Stomach (tissue), 9 donors: Measurements from ENCODE around the gene RPL3. TPM values are rescaled to one million over a fixed set of nuclear protein-coding genes. Genes with fewer than 3 reads are reported as not detected.
"Not testable (repeated sequence)": the region's sequence is repeated elsewhere in the genome, so short reads cannot be mapped to it uniquely, and the experiment has no call there.

Experiments used
- DNase-seq, 2 donors: peaks; one replicate each; pipeline versions ENCODE4 v3.0.0 to v3.0.0-alpha.2; 2013 to 2019
- H3K27ac ChIP-seq, 5 donors: fragments of 200-600 bp in 4 of 5; sonication (generic) in 4 of 5; one replicate each; pipeline ENCODE4 v1.5.1; 2013 to 2019; ENCODE audit warnings: mild to moderate bottlenecking in 1 of 5, moderate library complexity in 1 of 5
- H3K27me3 ChIP-seq, 3 donors: fragments of 200-600 bp; sonication (generic); one replicate each; pipeline ENCODE4 v1.5.1; 2017 to 2019; ENCODE audit warnings: mixed run types in 1 of 3
- H3K36me3 ChIP-seq, 4 donors: fragments of 200-600 bp; sonication (generic); 1 replicate in 3 of 4; 2 replicates in 1 of 4; pipeline ENCODE4 v1.5.1; 2016 to 2019
- H3K4me1 ChIP-seq, 4 donors: fragments of 200-600 bp; sonication (generic); one replicate each; pipeline ENCODE4 v1.5.1; 2016 to 2019
- H3K4me3 ChIP-seq, 4 donors: fragments of 200-600 bp; sonication (generic) in 3 of 4; one replicate each; pipeline ENCODE4 v1.5.1; 2016 to 2019; ENCODE audit warnings: mild to moderate bottlenecking in 1 of 4
- H3K9me3 ChIP-seq, 4 donors: fragments of 200-600 bp; sonication (generic); one replicate each; pipeline ENCODE4 v1.5.1; 2016 to 2019
- CTCF ChIP-seq, 7 experiments: fragments of 450-650 bp in 4 of 7; fragments of 200-600 bp in 3 of 7; sonication (generic) in 3 of 7; IDR thresholded peaks; one replicate each; pipeline ENCODE4 v1.5.1; 2016 to 2019; ENCODE audit warnings: antibody characterized with exemption in 7 of 7, control low read depth in 2 of 7, mild to moderate bottlenecking in 1 of 7
- EP300 ChIP-seq: sonication (generic); formaldehyde crosslinking; IDR thresholded peaks from one replicate; pipeline ENCODE4 v1.6.1; 2017; ENCODE audit warnings: antibody characterized with exemption
- POLR2A ChIP-seq, 4 donors: fragments of 450-650 bp; IDR thresholded peaks; one replicate each; pipeline ENCODE4 v1.6.1; 2016; ENCODE audit warnings: antibody characterized with exemption in 4 of 4, control low read depth in 2 of 4, mild to moderate bottlenecking in 1 of 4, moderate library complexity in 1 of 4
- POLR2AphosphoS5 ChIP-seq, 3 donors: sonication (generic); formaldehyde crosslinking; IDR thresholded peaks; one replicate each; pipeline ENCODE4 v1.6.1; 2016; ENCODE audit warnings: antibody characterized with exemption in 3 of 3
- WGBS, 5 donors: extraction: QIAGEN DNeasy Blood & Tissue Kit in 3 of 5; methylation state at CpG; one replicate each; pipeline versions ENCODE4 v1.1.5 to v1.1.7; 2013 to 2018; 5-methylcytosine and 5-hydroxymethylcytosine counted together
- intact Hi-C: fragments of 100-400 bp; cut with DNase I; formaldehyde crosslinking; loops from one replicate; pipeline ENCODE4 v1.15.1; 2023; ENCODE audit warnings: low total_unique reads
- polyA plus RNA-seq, 3 donors: library from polyadenylated mRNA; stranded (reverse); fragments of 200-250 nt; gene quantifications; one replicate each; pipeline ENCODE4 v1.2.3, GENCODE V29; 2013
- total RNA-seq, 5 donors: library from RNA; depleted of rRNA; stranded (reverse); fragments of >200 nt; gene quantifications; one replicate each; pipeline versions ENCODE4 v1.1.0 to v1.2.3, GENCODE V29; 2014 to 2016
- donor health status: healthy with polysubstance abuse.
- donor health status: Bipolar disorder and iron deficiency.
- donor health status: healthy.

The RPL3 gene
- total and polyA plus RNA-seq, 8 donors: 940 to 5,267 (median 2,482) TPM

- no peak for DNase-seq
- Histone ChIP-seq H3K27ac (no peak overlapping the region), H3K36me3 (no peaks in the 10 kb centered on the region), H3K4me3 (no peak overlapping the region), H3K27me3 (no peaks in the 10 kb centered on the region), H3K4me1 (peaks cover 0 to 21% (median 7%) of the 10 kb centered on the region in 4 donors), H3K9me3 (no peaks in the 10 kb centered on the region)
- WGBS, 5 donors: 74 to 87% (median 81%) methylated on average over 5 of the region's 5 CpGs
- TF ChIP-seq EP300 (no peak), POLR2AphosphoS5 (IDR thresholded peaks at IDR 0.05) (no peak), POLR2A (IDR thresholded peaks at IDR 0.05) (no peak), CTCF (IDR thresholded peaks at IDR 0.05) (no peak)
- intact Hi-C loops: no loop called here
Observed at GRCh38 chr22:39336411-39336810, 17.0 kb upstream of the RPL3 start.

DNA sequence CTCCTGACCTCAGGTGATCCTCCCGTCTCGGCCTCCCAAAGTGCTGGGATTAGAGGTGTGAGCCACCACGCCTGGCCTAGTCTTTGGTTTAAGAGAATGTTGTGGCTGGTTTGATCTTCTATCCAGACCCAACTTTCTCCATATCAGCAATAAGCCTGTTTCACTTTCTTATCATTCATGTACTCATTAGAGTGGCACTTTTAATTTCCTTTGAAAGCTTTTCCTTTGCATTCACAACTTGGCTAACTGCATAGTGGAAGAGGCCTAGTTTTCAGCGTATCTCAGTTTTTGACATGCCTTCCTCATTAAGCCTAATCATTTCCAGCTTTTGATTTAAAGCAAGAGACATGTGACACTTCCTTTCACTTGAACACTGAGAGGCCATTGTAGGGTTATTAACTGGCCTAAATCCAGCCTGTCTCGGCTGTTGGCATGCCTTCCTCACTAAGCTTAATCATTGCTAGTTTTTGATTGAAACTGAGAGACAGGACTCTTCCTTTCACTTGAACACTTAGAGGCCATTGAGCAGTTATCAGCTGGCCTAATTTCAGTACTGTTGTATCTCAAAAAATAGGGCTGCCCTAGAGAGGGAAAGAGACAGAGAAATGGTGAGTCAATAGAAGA is 13.1 kb upstream of the RPL3 start:
- TF ChIP-seq POLR2A (IDR thresholded peaks at IDR 0.05) (no peak), CTCF (IDR thresholded peaks at IDR 0.05) (no peak), EP300 (no peak), POLR2AphosphoS5 (IDR thresholded peaks at IDR 0.05) (no peak)
- Histone ChIP-seq H3K27me3 (no peaks in the 10 kb centered on the region), H3K36me3 (no peaks in the 10 kb centered on the region), H3K4me1 (peaks cover 0 to 21% (median 7%) of the 10 kb centered on the region in 4 donors), H3K27ac (peak overlapping the region; percentile 37 to 75 (median 61)), H3K4me3 (no peak overlapping the region), H3K9me3 (no peaks in the 10 kb centered on the region)
- 18 to 44% (median 35%) methylated on average over 5 of the region's 5 CpGs for WGBS, 5 donors
- intact Hi-C loops: no loop called here
- DNase-seq: peak; percentile 63 to 77

- H3K9me3 ChIP-seq, H3K27me3 ChIP-seq, H3K4me3 ChIP-seq, DNase-seq, H3K36me3 ChIP-seq, H3K27ac ChIP-seq, intact Hi-C loops: not testable (repeated sequence)
- 93 to 100% (median 95%) methylated on average over 1 of the region's 1 CpG for WGBS, 5 donors
- H3K4me1 ChIP-seq: peaks cover 0 to 21% (median 7%) of the 10 kb centered on the region in 4 donors
Observed at GRCh38 chr22:39330553-39330952, 11.1 kb upstream of the RPL3 start.

DNA sequence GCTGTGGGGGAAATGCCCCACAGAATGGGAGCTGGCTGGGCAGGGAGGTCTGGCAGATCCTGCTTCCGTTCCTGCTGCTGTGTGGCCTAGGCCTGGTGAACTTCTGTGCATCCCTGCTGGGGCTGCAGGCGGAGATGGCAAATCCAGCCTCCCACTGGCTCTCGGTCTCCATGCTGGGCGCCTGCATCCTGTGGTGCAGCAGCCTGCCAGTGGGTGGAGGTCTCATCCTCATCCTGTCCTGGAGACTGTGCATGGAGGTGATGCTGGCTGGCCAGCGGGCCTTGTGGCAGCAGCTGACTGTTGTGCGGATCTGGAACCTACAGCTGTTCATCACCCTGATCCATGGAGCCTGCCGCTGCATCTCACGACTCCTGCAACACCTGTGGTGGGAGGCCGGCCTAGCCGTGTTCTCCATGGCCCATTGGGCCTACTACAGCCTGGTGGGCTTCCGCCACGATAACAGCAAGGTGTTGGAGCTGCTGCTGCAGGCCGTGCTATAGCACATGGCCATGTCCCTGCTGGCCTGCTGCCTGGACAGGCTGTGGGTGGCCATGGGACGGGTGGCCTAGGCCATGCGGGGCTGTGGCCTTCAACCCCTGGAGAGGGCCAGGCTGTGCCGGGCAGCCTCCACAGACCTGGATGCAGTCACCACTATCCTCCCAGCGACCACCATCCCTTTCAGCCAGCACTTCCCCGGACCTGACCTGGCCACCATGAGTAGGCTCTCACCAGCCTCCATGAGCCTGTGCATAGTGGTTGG is 8.8 kb upstream of the RPL3 start:
- TF ChIP-seq EP300 (no peak), POLR2AphosphoS5 (IDR thresholded peaks at IDR 0.05) (no peak), POLR2A (IDR thresholded peaks at IDR 0.05) (no peak), CTCF (IDR thresholded peaks at IDR 0.05) (no peak)
- intact Hi-C loops: no loop called here
- Histone ChIP-seq H3K36me3 (no peaks in the 10 kb centered on the region), H3K27me3 (no peaks in the 10 kb centered on the region), H3K4me1 (peaks cover 0 to 13% (median 6%) of the 10 kb centered on the region in 4 donors), H3K27ac (no peak overlapping the region), H3K4me3 (no peak overlapping the region), H3K9me3 (no peaks in the 10 kb centered on the region)
- 82 to 95% (median 94%) methylated on average over 6 to 18 of the region's 18 CpGs for WGBS, 5 donors
- no peak for DNase-seq
